GM13977 (cell line): ENCODE data around the gene DENND6B.
A peak's percentile ranks its signal among the peaks of the same experiment; 100 is the strongest.

Source experiments
- DNase-seq: peaks from one replicate; pipeline ENCODE4 v3.0.0; 2012; ENCODE audit warnings: low spot score
- CTCF ChIP-seq: IDR thresholded peaks from 2 replicates; pipeline ENCODE4 v1.5.1; 2012; ENCODE audit warnings: mild to moderate bottlenecking, control low read depth; ENCODE audit not compliant: insufficient read depth; ENCODE audit errors: extremely low read depth, missing control alignments
- in situ Hi-C: fragments of 300-500 bp; cut with MboI; formaldehyde crosslinking; loops from one replicate; pipeline ENCODE4 v1.12.0; 2022; ENCODE audit warnings: low sequenced_read_pairs, low pct_unique_long_range_greater_than_20kb, mixed read lengths, inconsistent platforms; ENCODE audit not compliant: unreplicated experiment

The DENND6B gene

GRCh38 chr22:50280708-50281383, 46.0 kb downstream of the DENND6B start:
- no peak for TF ChIP-seq CTCF
- no peak for DNase-seq
- in situ Hi-C loops = no loop called here

- TF ChIP-seq CTCF = no peak
- DNase-seq = no peak
- in situ Hi-C loops = no loop called here
Observed at GRCh38 chr22:50280022-50280707, 46.6 kb downstream of the DENND6B start.

DNA sequence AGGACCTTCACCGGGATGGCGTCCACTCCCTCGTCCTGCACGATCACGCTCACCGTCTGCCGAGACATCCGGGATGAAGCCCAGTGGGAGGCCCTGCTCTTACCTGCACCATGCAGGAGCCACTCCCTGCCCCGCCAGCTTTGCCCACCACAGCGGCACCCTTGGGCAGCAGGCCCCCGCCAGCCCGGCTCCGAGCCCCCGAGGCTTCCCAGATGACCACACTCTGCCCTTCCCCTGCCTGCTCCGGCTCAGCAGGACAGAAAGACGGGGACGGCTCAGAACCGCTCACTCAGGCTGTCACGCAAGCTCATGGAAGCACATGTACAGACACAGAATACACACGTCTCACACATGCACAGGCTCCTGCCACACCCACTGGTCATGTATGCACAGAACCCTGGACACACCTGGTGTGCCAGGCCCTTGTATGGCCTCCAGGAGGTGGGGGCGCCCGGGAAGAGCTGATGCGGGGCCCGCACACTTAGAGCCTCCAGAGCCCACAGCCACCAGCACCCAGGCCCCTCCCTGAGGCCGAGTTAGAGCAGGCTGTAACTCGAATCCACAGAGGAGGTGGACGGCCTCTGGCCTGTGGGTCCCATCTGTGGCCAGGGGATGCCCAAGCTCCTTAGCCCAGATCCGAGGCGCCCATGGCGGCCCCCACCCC, 47.7 kb downstream of the DENND6B start:
- no peak for TF ChIP-seq CTCF
- DNase-seq = no peak
- in situ Hi-C loops = loop anchor here (10.0 kb wide), 1 partner anchor 46 kb away; the partner anchor contains the start of gene DENND6B

- in situ Hi-C loops = loop anchor here (10.0 kb wide), 1 partner anchor 46 kb away; the partner anchor contains the start of gene DENND6B
- no peak for DNase-seq
- TF ChIP-seq CTCF = no peak
Observed at GRCh38 chr22:50278461-50278860, 48.4 kb downstream of the DENND6B start.

GRCh38 chr22:50277761-50278160, 49.1 kb downstream of the DENND6B start:
- TF ChIP-seq CTCF = no peak
- in situ Hi-C loops = loop anchor here (10.0 kb wide), 1 partner anchor 47 kb away; the partner anchor contains the start of gene DENND6B
- DNase-seq = no peak

- peak; percentile 73 for TF ChIP-seq CTCF
- DNase-seq = peak; percentile 79
- in situ Hi-C loops = loop anchor here (10.0 kb wide), 1 partner anchor 49 kb away; the partner anchor contains the start of gene DENND6B
Observed at GRCh38 chr22:50276143-50276542, 50.7 kb downstream of the DENND6B start.
